Measurements from ENCODE around the gene MGAT1.
A peak's percentile ranks its signal among the peaks of the same experiment; 100 is the strongest.
"Not testable (repeated sequence)": the region's sequence is repeated elsewhere in the genome, so short reads cannot be mapped to it uniquely, and the experiment has no call there.

The MGAT1 gene

GRCh38 chr5:180804129-180804618, 1.6 kb upstream of the MGAT1 start:
- DNase-seq (ENCODE audit: low read depth in 2 of 2): no peak

- peak; percentile 67 to 73 for DNase-seq (ENCODE audit: low read depth in 2 of 2)
These were observed 849 bp upstream of the MGAT1 start for GRCh38 chr5:180803181-180804128.

- no peak for DNase-seq (ENCODE audit: low read depth in 2 of 2)
These were observed 846 bp downstream of the MGAT1 start for GRCh38 chr5:180801596-180802324.

DNA sequence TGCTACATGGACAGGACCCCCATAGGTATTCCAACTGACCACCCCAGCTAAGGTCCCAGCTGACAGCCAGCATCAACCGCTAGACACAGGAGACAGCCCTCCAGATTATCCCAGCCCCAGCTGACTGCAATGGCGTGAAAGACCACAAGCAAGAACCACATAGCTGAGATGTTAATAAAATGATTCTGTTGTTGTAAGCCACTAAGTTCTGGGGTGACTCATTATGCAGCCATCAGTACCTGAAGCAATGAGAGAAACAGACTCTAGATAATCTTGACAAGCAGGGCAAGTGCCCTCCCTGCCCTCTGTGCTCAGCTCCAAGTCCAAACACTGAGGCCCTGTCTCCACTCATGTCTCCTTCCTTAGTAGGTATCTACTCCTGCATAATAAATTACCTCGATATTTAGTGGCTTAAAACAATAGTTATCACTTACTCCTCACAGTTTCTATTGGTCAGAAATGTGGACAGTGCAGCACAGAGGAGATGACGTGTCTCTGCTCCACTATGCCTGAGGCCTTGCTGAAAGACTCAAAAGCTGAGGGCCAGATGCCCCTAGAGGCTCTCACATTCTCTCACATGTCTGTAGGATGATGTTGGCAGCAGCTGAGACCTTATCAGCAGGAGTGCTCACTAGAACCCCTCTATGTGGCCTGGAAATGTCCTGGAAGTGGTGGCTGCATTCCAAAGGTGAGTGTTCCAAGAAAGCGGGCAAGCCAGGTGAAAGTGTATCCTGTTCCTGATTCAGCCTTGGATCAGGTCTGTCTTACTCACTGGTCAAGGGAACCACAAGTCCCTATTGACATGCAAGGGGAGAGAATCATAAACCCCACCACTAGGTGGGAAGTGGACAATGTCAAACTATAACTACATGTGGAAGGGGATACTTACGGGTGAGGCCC, 2.5 kb downstream of the MGAT1 start:
- no peak for DNase-seq (ENCODE audit: low read depth in 2 of 2)

DNA sequence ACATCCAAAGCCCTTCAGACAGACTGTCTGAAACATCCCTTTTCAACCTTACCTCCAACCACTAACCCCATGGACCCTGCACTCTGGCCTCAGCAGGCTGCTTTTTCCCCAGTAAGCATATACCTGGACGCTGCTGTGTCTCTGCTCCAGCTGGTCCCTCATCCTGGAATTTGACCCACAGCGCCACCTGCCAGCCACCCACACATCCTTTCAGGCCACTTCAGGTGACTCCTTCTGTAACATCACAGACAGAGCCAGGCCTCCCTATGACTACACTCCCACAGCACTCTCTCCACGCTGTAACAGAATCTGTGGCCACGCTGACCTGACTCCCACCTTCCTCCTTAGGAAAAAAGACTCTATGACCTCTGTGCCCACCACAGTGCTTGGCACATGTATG, 3.4 kb downstream of the MGAT1 start:
- DNase-seq (ENCODE audit: low read depth in 2 of 2): no peak

DNA sequence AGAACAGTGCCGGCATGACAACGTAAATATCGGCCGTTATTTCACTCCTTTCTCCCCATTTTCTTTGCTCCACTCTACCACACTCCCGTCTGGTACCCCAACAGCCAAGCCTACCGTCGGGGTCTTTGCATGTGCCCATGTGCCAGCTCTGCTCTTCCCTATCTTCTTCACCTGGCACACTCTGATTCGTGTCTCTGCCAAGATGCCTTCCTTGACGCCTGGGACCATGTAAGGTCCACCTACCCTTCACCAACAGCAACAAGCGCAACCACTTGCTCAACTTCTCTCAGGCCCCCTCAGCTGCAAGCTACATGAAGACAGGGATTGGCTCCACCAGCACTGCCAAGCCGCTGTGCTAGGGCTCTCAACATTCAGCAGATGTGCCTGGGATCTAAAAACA, 4.4 kb downstream of the MGAT1 start:
- DNase-seq (ENCODE audit: low read depth in 2 of 2): no peak

GRCh38 chr5:180797256-180798192, 5.1 kb downstream of the MGAT1 start:
- DNase-seq (ENCODE audit: low read depth in 2 of 2): no peak

DNA sequence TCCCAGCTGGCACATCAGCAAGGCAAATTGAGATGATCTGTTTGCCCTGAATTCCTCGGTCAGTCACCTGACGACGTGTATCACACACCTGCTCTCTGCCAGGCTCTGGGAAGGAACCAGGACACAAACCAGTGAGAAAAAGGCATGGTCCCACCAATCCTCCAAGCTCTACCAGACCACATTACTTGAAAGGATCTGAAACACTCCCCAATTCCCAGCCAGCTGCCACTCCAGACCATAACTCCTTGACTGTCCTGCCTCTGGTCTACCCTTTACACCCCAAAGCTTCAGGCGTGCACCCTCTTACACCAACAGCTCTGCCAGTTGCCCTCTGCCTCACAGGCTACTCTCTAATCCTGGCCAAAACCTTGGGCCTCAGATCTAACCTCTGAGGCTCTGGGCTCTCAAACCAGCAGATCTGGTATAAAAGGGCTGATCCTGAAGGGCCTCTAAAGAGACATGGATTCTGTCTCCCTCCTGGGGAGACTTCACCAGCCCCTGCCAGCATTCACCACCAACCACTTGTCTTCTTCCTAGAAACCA, 6.8 kb downstream of the MGAT1 start:
- DNase-seq (ENCODE audit: low read depth in 2 of 2): no peak

DNA sequence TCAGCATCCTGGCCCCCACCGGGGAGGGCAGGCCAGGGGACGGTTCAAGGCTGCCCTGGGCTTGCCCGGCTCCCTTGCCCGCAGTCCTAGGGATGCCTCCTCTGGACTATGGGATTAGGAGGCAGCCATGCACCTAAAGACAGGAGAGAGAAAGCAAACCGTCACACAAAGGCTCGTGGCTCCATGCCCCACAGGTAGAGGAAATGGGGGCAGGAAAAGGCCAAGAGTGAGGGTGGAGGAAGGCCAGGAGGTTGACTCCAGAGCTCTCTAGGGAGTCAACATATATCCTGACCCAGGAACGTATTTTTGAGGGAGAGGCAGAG, 9.7 kb downstream of the MGAT1 start:
- no peak for DNase-seq (ENCODE audit: low read depth in 2 of 2)

GRCh38 chr5:180792287-180792964, 10.2 kb downstream of the MGAT1 start:
- DNase-seq (ENCODE audit: low read depth in 2 of 2): no peak

GRCh38 chr5:180791611-180792213, 10.9 kb downstream of the MGAT1 start:
- DNase-seq (ENCODE audit: low read depth in 2 of 2): no peak

DNA sequence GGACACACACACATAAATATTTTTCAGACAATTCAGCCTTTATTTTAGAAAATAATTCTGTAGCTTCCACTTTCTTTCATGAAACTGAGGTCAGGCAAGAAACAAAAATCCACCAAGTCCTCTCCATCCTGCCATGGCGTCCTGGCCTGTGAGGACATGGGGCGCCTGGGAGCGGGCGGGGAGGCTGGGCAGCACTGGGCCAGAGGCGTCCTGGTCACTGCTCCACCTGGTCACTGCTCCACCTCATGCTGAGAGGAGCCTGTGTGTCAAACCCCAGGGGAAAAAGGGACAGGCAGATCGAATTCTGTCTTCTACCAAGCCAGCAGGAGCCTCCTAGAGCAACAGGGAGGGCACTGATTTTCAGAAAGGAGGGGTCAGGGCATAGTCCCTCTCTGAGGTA, 12.1 kb downstream of the MGAT1 start:
- no peak for DNase-seq (ENCODE audit: low read depth in 2 of 2)

- DNase-seq (ENCODE audit: low read depth in 2 of 2): no peak
These were observed 12.6 kb downstream of the MGAT1 start for GRCh38 chr5:180790020-180790419.

GRCh38 chr5:180788651-180789410, 13.8 kb downstream of the MGAT1 start:
- not testable (repeated sequence) for DNase-seq (ENCODE audit: low read depth in 2 of 2)

GRCh38 chr5:180787711-180788431, 14.7 kb downstream of the MGAT1 start:
- no peak for DNase-seq (ENCODE audit: low read depth in 2 of 2)

- DNase-seq (ENCODE audit: low read depth in 2 of 2): no peak
These were observed 15.8 kb downstream of the MGAT1 start for GRCh38 chr5:180786531-180787398.

GRCh38 chr5:180785794-180786221, 16.8 kb downstream of the MGAT1 start:
- DNase-seq (ENCODE audit: low read depth in 2 of 2): no peak
